ENCODE results near the gene ACCS.
A peak's percentile ranks its signal among the peaks of the same experiment; 100 is the strongest.

ACCS gene

GRCh38 chr11:44090539-44090938 is 24.5 kb downstream of the ACCS start:
- DNase-seq (ENCODE audit: low read depth), result no peak

- DNase-seq (ENCODE audit: low read depth), result peak; percentile 66
Measured at GRCh38 chr11:44094260-44094868, 28.3 kb downstream of the ACCS start.

DNA sequence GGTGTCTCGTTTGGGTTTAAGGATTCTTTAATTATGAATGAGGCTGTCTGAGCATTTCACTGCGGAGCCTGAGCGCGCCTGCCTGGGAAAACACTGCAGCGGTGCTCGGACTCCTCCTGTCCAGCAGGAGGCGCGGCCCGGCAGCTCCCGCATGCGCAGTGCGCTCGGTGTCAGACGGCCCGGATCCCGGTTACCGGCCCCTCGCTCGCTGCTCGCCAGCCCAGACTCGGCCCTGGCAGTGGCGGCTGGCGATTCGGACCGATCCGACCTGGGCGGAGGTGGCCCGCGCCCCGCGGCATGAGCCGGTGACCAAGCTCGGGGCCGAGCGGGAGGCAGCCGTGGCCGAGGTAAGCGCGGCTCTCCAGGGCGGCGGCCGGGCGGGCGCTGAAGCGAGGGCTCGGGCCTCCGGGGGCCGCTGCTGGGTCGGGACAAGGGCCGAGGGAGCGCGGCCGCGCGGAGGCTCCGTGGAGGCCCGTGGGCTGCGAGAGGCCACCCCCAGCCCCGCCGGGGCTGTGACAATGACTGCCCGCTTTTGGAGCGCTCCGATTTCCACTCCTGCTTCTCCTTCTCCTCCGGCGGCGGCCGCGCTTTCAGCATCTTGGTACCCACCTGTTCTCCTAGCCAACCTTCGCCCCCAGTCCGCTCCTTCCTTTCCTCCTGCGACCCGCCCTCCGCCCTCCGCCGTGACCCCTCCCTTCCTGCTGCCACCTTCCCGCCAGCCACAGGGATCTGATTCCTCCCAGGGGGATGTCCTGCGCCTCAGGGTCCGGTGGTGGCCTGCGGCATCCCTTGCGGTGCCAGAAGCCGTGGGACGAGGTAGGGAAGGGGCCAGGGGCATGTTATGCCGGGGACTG is 29.7 kb downstream of the ACCS start, which contains the start of gene EXT2:
Gene EXT2 (plus strand): TSS at position 173 of the 854 bp plus-strand sequence. CDS start 12,035 bp downstream, outside the sequence.
- DNase-seq (ENCODE audit: low read depth), result peak; percentile 78

GRCh38 chr11:44096360-44097185 is 30.5 kb downstream of the ACCS start:
- no peak for DNase-seq (ENCODE audit: low read depth)

- DNase-seq (ENCODE audit: low read depth), result no peak
Measured at GRCh38 chr11:44097821-44098220, 31.8 kb downstream of the ACCS start.

GRCh38 chr11:44101098-44101497 is 35.0 kb downstream of the ACCS start:
- no peak for DNase-seq (ENCODE audit: low read depth)

DNA sequence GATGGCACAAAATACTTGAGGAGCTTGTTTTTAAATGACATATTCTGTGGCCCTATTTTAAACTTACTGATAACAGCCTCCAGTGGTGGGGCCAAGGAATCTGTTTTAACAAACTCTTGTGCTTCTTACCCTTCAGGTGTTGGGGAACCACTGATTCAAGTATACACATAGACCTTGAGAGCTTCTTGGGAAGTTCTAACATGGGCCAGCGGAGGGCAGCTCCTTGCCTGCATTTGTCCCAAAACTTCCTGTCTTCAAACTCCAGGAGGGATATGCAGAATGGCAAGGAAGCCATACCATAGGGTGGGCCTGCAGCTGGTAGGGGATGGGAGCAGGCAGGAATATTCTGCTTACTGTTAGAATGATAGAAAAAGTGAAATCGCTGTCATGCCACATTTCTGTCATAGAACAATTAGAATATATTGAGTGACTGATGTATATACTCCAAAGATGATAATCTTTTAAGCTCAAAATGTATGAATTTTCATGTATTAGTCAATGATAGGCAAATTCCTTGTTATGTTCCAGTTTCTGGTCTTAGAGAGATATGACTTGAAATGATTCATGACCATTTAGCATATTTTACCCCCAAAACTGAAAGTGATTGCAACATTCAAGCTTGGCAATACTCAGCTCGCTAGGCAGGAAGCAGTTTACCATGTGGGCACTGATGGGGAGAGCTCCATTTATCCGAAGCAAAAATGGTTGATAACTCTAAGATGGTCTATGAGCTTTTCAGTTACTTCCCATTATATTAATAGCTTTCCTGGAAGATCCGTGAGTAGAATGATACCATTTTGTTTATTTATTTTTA is 38.6 kb downstream of the ACCS start:
- DNase-seq (ENCODE audit: low read depth), result no peak

GRCh38 chr11:44108260-44108659 is 42.2 kb downstream of the ACCS start:
- DNase-seq (ENCODE audit: low read depth), result no peak

- DNase-seq (ENCODE audit: low read depth), result peak; percentile 40
Measured at GRCh38 chr11:44110231-44110679, 44.2 kb downstream of the ACCS start.

DNA sequence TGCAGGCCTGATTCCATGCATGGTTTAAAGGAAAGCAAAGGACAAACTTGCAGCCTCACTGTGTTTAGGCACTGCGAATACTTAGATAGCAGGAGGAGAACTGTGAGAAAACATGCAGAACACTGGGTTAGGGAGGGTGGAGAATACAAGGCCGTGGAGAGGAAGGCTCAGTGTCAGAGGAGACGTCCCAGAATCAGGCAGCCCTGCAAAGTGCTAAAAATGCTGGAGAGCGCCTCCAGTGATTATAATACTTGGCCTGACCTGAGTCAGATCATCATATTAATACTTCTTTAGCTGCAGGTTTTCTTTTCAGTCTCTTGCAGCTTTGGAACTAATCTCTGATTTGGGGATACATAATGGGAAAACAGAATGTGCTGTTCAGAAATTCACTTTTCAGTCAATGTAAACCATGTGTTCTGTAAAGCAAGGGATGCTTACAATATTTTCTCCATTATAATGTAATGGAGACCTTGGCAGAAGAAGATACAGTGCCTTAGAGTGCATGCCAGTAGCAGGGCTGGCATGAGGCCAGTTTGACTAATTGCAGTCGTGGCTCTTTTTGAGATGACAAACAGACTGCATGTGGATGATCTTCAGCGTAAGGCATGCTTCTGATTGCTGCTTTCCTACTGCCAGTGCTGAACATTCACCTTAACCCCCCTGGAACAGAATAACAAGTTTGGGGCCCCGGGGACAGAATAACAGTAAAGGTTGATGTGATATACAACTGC is 46.2 kb downstream of the ACCS start:
- no peak for DNase-seq (ENCODE audit: low read depth)

GRCh38 chr11:44113018-44113417 is 46.9 kb downstream of the ACCS start:
- no peak for DNase-seq (ENCODE audit: low read depth)

GRCh38 chr11:44113572-44113971 is 47.5 kb downstream of the ACCS start:
- DNase-seq (ENCODE audit: low read depth), result no peak

GRCh38 chr11:44116234-44116830 is 50.3 kb downstream of the ACCS start:
- DNase-seq (ENCODE audit: low read depth), result no peak

DNA sequence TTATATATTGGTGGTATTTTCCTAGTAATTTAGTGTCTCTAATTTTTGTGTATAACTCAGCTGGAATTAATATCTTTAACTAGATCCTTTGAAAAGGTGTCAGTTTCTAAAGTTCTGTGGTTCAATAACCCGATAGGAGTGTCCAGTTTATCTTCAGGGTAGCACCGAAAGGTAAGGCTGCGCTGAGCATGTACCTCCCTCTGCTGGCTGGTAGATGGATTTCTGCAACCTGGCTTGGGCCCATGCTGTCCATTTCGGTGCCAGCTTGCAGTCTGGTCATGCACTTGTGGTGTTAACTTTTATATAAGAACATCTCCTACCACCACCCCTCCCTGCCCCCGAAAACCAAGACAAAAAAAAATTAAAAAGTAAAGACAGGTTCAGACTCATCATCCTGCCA is 54.1 kb downstream of the ACCS start:
- no peak for DNase-seq (ENCODE audit: low read depth)

GRCh38 chr11:44125598-44125997 is 59.5 kb downstream of the ACCS start:
- no peak for DNase-seq (ENCODE audit: low read depth)

DNA sequence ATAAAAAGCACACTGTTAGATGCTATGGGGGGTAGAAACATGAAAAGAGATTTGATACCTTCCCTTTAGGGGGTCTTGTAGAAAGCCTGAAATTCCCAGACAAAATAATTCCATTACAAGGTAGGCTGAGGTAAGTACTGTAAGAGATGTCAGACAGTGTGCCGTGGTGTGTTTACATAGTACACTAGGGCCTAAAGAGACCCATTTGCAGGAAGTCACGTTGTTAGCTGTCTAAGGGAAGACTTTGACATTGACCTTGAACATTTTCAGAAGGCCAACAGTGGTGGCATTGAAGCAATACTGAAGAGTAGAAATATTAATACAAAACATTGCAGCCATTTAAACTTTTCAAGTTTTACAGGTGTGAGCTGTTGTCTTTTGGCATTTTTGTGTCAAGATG is 60.2 kb downstream of the ACCS start:
- no peak for DNase-seq (ENCODE audit: low read depth)

DNA sequence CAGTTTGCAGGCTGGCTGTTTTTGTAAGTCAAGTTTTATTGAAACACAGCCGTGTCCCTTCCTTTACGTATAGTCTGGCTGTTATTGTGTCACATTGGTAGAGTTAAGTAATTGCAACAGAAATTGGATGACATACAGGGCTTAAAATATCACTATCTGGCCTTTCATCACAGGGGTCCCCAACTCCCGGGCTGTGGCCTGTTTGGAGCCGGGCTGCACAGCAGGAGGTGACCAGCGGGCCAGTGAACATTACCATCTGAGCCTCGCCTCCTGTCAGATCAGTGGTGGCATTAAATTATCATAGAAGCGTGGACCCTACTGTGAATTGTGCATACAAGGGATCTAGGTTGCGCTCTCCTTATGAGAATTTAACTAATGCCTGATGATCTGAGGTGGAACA is 61.1 kb downstream of the ACCS start:
- DNase-seq (ENCODE audit: low read depth), result no peak

DNA sequence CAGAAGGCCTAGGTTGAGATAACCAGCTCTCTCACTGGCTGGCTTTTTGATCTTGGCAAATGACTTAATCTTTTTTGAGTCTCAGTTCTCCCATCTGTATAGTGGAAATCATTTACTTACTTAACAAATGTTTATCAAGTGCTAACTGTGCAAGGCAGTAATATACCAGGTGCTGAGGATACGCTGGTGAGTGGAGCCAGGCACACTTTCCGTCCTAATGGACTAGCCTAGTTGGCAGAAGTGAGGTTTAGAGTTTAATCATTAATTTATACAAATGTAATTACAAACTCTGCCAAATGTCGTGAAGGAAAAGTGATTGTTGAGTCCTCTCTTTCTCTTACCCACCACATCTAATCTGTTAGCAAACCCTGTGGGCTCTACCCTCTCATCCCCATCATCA is 62.7 kb downstream of the ACCS start:
- DNase-seq (ENCODE audit: low read depth), result no peak

DNA sequence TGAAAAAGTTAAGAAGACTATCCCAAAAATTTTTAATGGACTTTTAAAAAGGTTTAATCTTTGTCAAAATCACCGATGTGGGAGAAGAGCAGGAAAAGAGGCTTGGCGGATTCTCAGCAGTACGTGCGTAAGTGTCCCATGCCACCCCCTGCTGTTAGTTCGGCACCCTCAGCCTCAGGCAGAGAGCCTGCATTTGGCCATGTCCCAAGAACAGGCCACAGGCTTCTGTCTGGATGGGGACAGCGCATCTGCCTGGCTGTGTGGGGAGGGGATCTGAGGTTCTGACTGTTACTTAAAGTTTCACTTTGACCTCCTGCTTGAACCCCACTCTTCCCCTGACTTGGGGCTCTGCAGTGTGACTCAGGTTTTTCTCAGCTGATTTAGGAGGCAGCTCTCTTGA is 64.7 kb downstream of the ACCS start:
- no peak for DNase-seq (ENCODE audit: low read depth)

- DNase-seq (ENCODE audit: low read depth), result no peak
Measured at GRCh38 chr11:44133335-44133946, 67.4 kb downstream of the ACCS start.
